Measurements from ENCODE around the gene TLR8.

TLR8 gene

GRCh38 chrX:12899506-12899905, 6.9 kb upstream of the TLR8 start:
- peak overlapping the region; percentile 36 for H3K27ac ChIP-seq (ENCODE audit: low read length)
- peak overlapping the region; percentile 10 for H3K4me3 ChIP-seq (ENCODE audit: low read length)
- peak overlapping the region; percentile 36 for H3K9ac ChIP-seq (ENCODE audit: low read length)
- no peaks in the 10 kb centered on the region for H3K36me3 ChIP-seq (ENCODE audit: control insufficient read depth, low read depth, low read length)
- peaks cover 19% of the 10 kb centered on the region for H3K4me1 ChIP-seq (ENCODE audit: control insufficient read depth, low read depth, low read length)
- H3K27me3 ChIP-seq (ENCODE audit: control insufficient read depth, insufficient read depth, low read length), result no peaks in the 10 kb centered on the region
- no peaks in the 10 kb centered on the region for H3K9me3 ChIP-seq (ENCODE audit: control insufficient read depth, low read depth, low read length)

GRCh38 chrX:12901486-12901885, 4.9 kb upstream of the TLR8 start:
- Histone ChIP-seq H3K36me3 (ENCODE audit: control insufficient read depth, low read depth, low read length) (no peaks in the 10 kb centered on the region), H3K9ac (ENCODE audit: low read length) (no peak overlapping the region), H3K27me3 (ENCODE audit: control insufficient read depth, insufficient read depth, low read length) (no peaks in the 10 kb centered on the region), H3K4me1 (ENCODE audit: control insufficient read depth, low read depth, low read length) (peaks cover 19% of the 10 kb centered on the region), H3K9me3 (ENCODE audit: control insufficient read depth, low read depth, low read length) (no peaks in the 10 kb centered on the region), H3K4me3 (ENCODE audit: low read length) (no peak overlapping the region), H3K27ac (ENCODE audit: low read length) (no peak overlapping the region)

- no peak overlapping the region for H3K9ac ChIP-seq (ENCODE audit: low read length)
- no peaks in the 10 kb centered on the region for H3K27me3 ChIP-seq (ENCODE audit: control insufficient read depth, insufficient read depth, low read length)
- no peaks in the 10 kb centered on the region for H3K36me3 ChIP-seq (ENCODE audit: control insufficient read depth, low read depth, low read length)
- no peaks in the 10 kb centered on the region for H3K9me3 ChIP-seq (ENCODE audit: control insufficient read depth, low read depth, low read length)
- H3K4me1 ChIP-seq (ENCODE audit: control insufficient read depth, low read depth, low read length), result peaks cover 19% of the 10 kb centered on the region
- H3K27ac ChIP-seq (ENCODE audit: low read length), result no peak overlapping the region
- no peak overlapping the region for H3K4me3 ChIP-seq (ENCODE audit: low read length)
These were observed 2.8 kb upstream of the TLR8 start for GRCh38 chrX:12903646-12904045.

- H3K4me3 ChIP-seq (ENCODE audit: low read length), result no peak overlapping the region
- H3K27me3 ChIP-seq (ENCODE audit: control insufficient read depth, insufficient read depth, low read length), result no peaks in the 10 kb centered on the region
- no peaks in the 10 kb centered on the region for H3K36me3 ChIP-seq (ENCODE audit: control insufficient read depth, low read depth, low read length)
- H3K9ac ChIP-seq (ENCODE audit: low read length), result no peak overlapping the region
- H3K27ac ChIP-seq (ENCODE audit: low read length), result no peak overlapping the region
- H3K9me3 ChIP-seq (ENCODE audit: control insufficient read depth, low read depth, low read length), result no peaks in the 10 kb centered on the region
- no peaks in the 10 kb centered on the region for H3K4me1 ChIP-seq (ENCODE audit: control insufficient read depth, low read depth, low read length)
These were observed 4.2 kb downstream of the TLR8 start for GRCh38 chrX:12910423-12911121.

- Histone ChIP-seq H3K9ac (ENCODE audit: low read length) (no peak overlapping the region), H3K4me1 (ENCODE audit: control insufficient read depth, low read depth, low read length) (no peaks in the 10 kb centered on the region), H3K4me3 (ENCODE audit: low read length) (no peak overlapping the region), H3K27ac (ENCODE audit: low read length) (no peak overlapping the region), H3K36me3 (ENCODE audit: control insufficient read depth, low read depth, low read length) (no peaks in the 10 kb centered on the region), H3K9me3 (ENCODE audit: control insufficient read depth, low read depth, low read length) (no peaks in the 10 kb centered on the region), H3K27me3 (ENCODE audit: control insufficient read depth, insufficient read depth, low read length) (no peaks in the 10 kb centered on the region)
These were observed 4.7 kb downstream of the TLR8 start for GRCh38 chrX:12911122-12911470.

GRCh38 chrX:12912791-12913482, 6.5 kb downstream of the TLR8 start:
- Histone ChIP-seq H3K36me3 (ENCODE audit: control insufficient read depth, low read depth, low read length) (no peaks in the 10 kb centered on the region), H3K27ac (ENCODE audit: low read length) (no peak overlapping the region), H3K9ac (ENCODE audit: low read length) (no peak overlapping the region), H3K9me3 (ENCODE audit: control insufficient read depth, low read depth, low read length) (no peaks in the 10 kb centered on the region), H3K27me3 (ENCODE audit: control insufficient read depth, insufficient read depth, low read length) (no peaks in the 10 kb centered on the region), H3K4me1 (ENCODE audit: control insufficient read depth, low read depth, low read length) (no peaks in the 10 kb centered on the region), H3K4me3 (ENCODE audit: low read length) (no peak overlapping the region)

GRCh38 chrX:12917753-12918152, 11.3 kb downstream of the TLR8 start:
- no peaks in the 10 kb centered on the region for H3K27me3 ChIP-seq (ENCODE audit: control insufficient read depth, insufficient read depth, low read length)
- H3K4me3 ChIP-seq (ENCODE audit: low read length), result no peak overlapping the region
- H3K36me3 ChIP-seq (ENCODE audit: control insufficient read depth, low read depth, low read length), result no peaks in the 10 kb centered on the region
- H3K9ac ChIP-seq (ENCODE audit: low read length), result no peak overlapping the region
- H3K27ac ChIP-seq (ENCODE audit: low read length), result no peak overlapping the region
- H3K9me3 ChIP-seq (ENCODE audit: control insufficient read depth, low read depth, low read length), result no peaks in the 10 kb centered on the region
- no peaks in the 10 kb centered on the region for H3K4me1 ChIP-seq (ENCODE audit: control insufficient read depth, low read depth, low read length)

GRCh38 chrX:12919051-12919450, 12.6 kb downstream of the TLR8 start:
- H3K27me3 ChIP-seq (ENCODE audit: control insufficient read depth, insufficient read depth, low read length), result no peaks in the 10 kb centered on the region
- H3K9me3 ChIP-seq (ENCODE audit: control insufficient read depth, low read depth, low read length), result no peaks in the 10 kb centered on the region

GRCh38 chrX:12919620-12920019, 13.2 kb downstream of the TLR8 start:
- Histone ChIP-seq H3K36me3 (ENCODE audit: control insufficient read depth, low read depth, low read length) (no peaks in the 10 kb centered on the region), H3K4me1 (ENCODE audit: control insufficient read depth, low read depth, low read length) (no peaks in the 10 kb centered on the region), H3K4me3 (ENCODE audit: low read length) (no peak overlapping the region), H3K9ac (ENCODE audit: low read length) (no peak overlapping the region), H3K27ac (ENCODE audit: low read length) (no peak overlapping the region), H3K27me3 (ENCODE audit: control insufficient read depth, insufficient read depth, low read length) (no peaks in the 10 kb centered on the region), H3K9me3 (ENCODE audit: control insufficient read depth, low read depth, low read length) (no peaks in the 10 kb centered on the region)

More at GRCh38 chrX:12919051-12919450, 12.6 kb downstream of the TLR8 start:
- H3K27ac ChIP-seq (ENCODE audit: low read length), result no peak overlapping the region
- H3K9ac ChIP-seq (ENCODE audit: low read length), result no peak overlapping the region
- no peaks in the 10 kb centered on the region for H3K36me3 ChIP-seq (ENCODE audit: control insufficient read depth, low read depth, low read length)
- no peaks in the 10 kb centered on the region for H3K4me1 ChIP-seq (ENCODE audit: control insufficient read depth, low read depth, low read length)
- H3K4me3 ChIP-seq (ENCODE audit: low read length), result no peak overlapping the region

- H3K4me3 ChIP-seq (ENCODE audit: low read length), result no peak overlapping the region
- no peaks in the 10 kb centered on the region for H3K27me3 ChIP-seq (ENCODE audit: control insufficient read depth, insufficient read depth, low read length)
- no peak overlapping the region for H3K9ac ChIP-seq (ENCODE audit: low read length)
- H3K9me3 ChIP-seq (ENCODE audit: control insufficient read depth, low read depth, low read length), result no peaks in the 10 kb centered on the region
- H3K4me1 ChIP-seq (ENCODE audit: control insufficient read depth, low read depth, low read length), result no peaks in the 10 kb centered on the region
- H3K27ac ChIP-seq (ENCODE audit: low read length), result no peak overlapping the region
- no peaks in the 10 kb centered on the region for H3K36me3 ChIP-seq (ENCODE audit: control insufficient read depth, low read depth, low read length)
These were observed 14.6 kb downstream of the TLR8 start for GRCh38 chrX:12920990-12921389.

- Histone ChIP-seq H3K4me3 (ENCODE audit: low read length) (no peak overlapping the region), H3K9me3 (ENCODE audit: control insufficient read depth, low read depth, low read length) (no peaks in the 10 kb centered on the region), H3K9ac (ENCODE audit: low read length) (no peak overlapping the region), H3K36me3 (ENCODE audit: control insufficient read depth, low read depth, low read length) (no peaks in the 10 kb centered on the region), H3K27me3 (ENCODE audit: control insufficient read depth, insufficient read depth, low read length) (no peaks in the 10 kb centered on the region), H3K27ac (ENCODE audit: low read length) (no peak overlapping the region), H3K4me1 (ENCODE audit: control insufficient read depth, low read depth, low read length) (no peaks in the 10 kb centered on the region)
These were observed 15.6 kb downstream of the TLR8 start for GRCh38 chrX:12921886-12922598.

- H3K27me3 ChIP-seq (ENCODE audit: control insufficient read depth, insufficient read depth, low read length), result no peaks in the 10 kb centered on the region
- no peak overlapping the region for H3K9ac ChIP-seq (ENCODE audit: low read length)
These were observed 16.1 kb downstream of the TLR8 start for GRCh38 chrX:12922599-12922919.

More at GRCh38 chrX:12922599-12922919, 16.1 kb downstream of the TLR8 start:
- H3K27ac ChIP-seq (ENCODE audit: low read length), result no peak overlapping the region
- no peak overlapping the region for H3K4me3 ChIP-seq (ENCODE audit: low read length)
- H3K9me3 ChIP-seq (ENCODE audit: control insufficient read depth, low read depth, low read length), result no peaks in the 10 kb centered on the region
- no peaks in the 10 kb centered on the region for H3K4me1 ChIP-seq (ENCODE audit: control insufficient read depth, low read depth, low read length)
- no peaks in the 10 kb centered on the region for H3K36me3 ChIP-seq (ENCODE audit: control insufficient read depth, low read depth, low read length)
